Ureter (tissue), 1 donor: ENCODE results near the gene PGAP3. TPM values are rescaled to one million over a fixed set of nuclear protein-coding genes. Genes with fewer than 3 reads are reported as not detected.

Experiments used
- DNase-seq: peaks from one replicate; pipeline ENCODE4 v3.0.0-alpha.2; 2020; ENCODE audit warnings: low spot score
- total RNA-seq: library from RNA; stranded (reverse); gene quantifications from one replicate; pipeline ENCODE4 v1.2.4, GENCODE V29; 2023
- donor health status: DM: yes; HTN: yes; CAD: no.

The PGAP3 gene
- total RNA-seq, 1 donor from 2014 or later, result 56.9 TPM

DNA sequence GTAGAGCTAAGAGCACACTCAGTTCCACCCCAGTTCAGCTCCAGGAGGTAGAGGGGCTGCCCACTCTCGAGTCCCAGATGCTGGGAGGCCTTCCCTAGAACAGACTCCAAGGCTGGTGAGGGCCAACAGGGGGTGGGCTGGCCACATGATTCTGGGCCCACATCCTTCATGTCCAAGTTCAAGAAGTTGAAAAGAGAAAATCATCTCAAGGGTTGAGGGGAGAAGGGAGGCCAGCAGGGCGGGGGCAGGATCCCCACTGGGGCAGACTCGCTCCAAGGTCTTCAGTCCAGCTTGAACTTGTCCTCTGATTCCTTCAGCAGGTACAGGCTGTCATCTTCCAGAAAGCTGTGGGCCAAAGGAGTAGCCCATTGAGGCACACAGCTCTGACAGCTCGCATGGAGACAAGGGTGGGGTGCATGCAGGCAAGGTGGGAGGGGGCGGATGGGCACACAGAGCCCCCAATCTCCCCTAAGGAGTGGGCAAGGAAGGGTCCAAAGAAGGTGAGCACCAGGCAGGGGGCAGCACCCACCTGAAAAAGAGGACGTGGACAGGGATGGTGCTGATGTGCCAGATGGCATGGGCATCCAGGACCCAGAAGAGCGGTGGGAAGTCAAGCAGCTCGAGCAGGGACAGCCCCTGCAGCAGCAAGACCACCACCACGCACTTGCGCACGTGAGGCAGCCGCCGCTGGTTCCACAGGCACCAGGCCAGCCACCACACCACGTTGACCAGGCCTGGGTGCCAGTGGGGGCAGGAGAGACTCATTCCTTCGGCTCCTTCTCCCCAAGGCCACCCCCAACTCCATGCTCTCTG lies 15.1 kb downstream of the PGAP3 start:
- DNase-seq, result no peak

- no peak for DNase-seq
These were observed 16.0 kb downstream of the PGAP3 start for GRCh38 chr17:39671651-39672521.

- DNase-seq, result no peak
These were observed 17.1 kb downstream of the PGAP3 start for GRCh38 chr17:39670746-39671145.

DNA sequence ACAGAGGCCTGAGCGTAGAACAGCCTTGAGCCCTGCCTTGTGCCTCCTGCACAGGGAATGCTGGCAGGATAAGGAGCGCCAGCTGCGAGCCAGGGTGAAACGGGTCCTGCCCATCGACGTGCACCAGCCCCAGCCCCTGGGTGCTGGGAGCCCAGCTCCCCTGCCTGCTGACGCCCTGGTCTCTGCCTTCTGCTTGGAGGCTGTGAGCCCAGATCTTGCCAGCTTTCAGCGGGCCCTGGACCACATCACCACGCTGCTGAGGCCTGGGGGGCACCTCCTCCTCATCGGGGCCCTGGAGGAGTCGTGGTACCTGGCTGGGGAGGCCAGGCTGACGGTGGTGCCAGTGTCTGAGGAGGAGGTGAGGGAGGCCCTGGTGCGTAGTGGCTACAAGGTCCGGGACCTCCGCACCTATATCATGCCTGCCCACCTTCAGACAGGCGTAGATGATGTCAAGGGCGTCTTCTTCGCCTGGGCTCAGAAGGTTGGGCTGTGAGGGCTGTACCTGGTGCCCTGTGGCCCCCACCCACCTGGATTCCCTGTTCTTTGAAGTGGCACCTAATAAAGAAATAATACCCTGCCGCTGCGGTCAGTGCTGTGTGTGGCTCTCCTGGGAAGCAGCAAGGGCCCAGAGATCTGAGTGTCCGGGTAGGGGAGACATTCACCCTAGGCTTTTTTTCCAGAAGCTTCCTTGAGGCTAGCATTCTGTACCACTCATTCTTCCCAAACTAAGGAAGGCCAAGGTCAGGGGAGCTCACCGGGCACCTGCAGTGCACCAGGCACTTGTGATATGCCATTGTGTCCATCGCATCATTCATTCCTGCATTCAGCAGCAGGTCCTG lies 17.7 kb downstream of the PGAP3 start:
- peak; percentile 41 for DNase-seq

- peak; percentile 69 for DNase-seq
These were observed 19.6 kb downstream of the PGAP3 start, which contains the start of gene PNMT for GRCh38 chr17:39667945-39668924. PNMT (plus strand) TSS chr17:39668453; CDS start chr17:39668476, 23 bp downstream.

GRCh38 chr17:39667262-39667944 lies 20.5 kb downstream of the PGAP3 start:
- peak; percentile 55 for DNase-seq

DNA sequence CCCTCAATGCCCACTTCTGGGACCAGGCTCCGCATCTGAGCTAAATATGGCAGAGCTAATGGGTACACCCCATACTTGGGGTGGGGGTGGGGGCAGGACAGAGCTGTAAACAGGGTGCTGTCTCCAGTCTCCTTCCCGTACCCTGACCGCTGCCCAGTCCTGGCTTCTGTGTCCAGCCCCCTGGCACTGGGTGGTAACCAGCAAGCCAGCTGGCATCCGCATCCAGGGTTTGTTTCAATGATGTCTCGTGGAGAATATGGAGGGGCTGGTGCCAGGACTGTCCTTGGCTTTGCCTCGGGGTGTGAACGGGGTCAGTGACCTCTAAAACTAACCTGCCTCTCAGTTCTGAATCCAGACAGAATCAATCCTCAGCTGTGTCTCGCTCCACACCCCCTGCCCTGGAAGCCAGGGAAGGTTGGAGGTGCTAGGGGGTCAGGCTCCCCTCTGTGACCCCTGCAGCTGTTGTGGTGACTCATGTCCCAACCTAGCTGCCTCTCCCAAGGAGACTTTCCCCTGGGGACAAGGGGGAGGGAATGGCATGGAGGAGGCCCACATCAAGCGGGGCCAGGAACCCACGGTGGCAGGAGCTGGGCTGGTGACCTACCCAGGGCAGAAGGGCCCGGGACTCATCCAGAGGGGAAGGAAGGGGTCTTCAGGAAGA lies 21.1 kb downstream of the PGAP3 start:
- DNase-seq, result peak; percentile 51

DNA sequence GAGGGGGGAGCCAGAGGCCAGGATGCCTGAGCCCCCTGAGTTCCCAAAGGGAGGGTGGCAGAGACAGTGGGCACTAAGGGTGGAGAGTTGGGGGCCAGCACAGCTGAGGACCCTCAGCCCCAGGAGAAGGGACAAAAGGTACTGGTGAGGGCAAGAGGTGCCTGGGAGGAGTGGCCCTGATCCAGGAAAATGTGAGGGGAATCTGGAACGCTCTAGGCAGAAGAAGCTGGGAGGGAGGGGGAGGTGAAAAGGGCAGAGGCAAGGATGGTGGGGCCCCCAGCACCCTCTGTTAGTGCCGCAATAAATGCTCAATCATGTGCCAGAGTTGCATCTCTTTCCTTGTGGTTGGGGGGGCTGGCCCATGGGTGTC lies 21.6 kb downstream of the PGAP3 start:
- no peak for DNase-seq

- DNase-seq, result peak; percentile 43
These were observed 22.1 kb downstream of the PGAP3 start for GRCh38 chr17:39665642-39666224.

GRCh38 chr17:39664581-39665561 lies 23.0 kb downstream of the PGAP3 start, which contains the start of gene TCAP:
TCAP (plus strand) TSS chr17:39665349; CDS start chr17:39665360, 11 bp downstream.
- DNase-seq, result no peak

- no peak for DNase-seq
These were observed 23.9 kb downstream of the PGAP3 start for GRCh38 chr17:39663688-39664580.

- no peak for DNase-seq
These were observed 24.5 kb downstream of the PGAP3 start for GRCh38 chr17:39663340-39663687.

- DNase-seq, result peak; percentile 64
These were observed 25.1 kb downstream of the PGAP3 start for GRCh38 chr17:39662551-39663339.

- no peak for DNase-seq
These were observed 25.9 kb downstream of the PGAP3 start for GRCh38 chr17:39661744-39662541.
